Neural cell (in vitro differentiated cells): ENCODE measurements around the gene SLC50A1.

Experiments used
- CTCF ChIP-seq: fragments of 450-650 bp; IDR thresholded peaks from 2 replicates; pipeline ENCODE4 v1.5.1; 2014; ENCODE audit warnings: antibody characterized with exemption, mild to moderate bottlenecking, moderate library complexity; ENCODE audit not compliant: poor library complexity, severe bottlenecking
- EZH2 ChIP-seq: fragments of 200-600, 300-800 bp; shearing (Covaris generic), sonication (generic); IDR thresholded peaks from 2 replicates; pipeline ENCODE4 v1.6.1; 2014; ENCODE audit warnings: antibody characterized with exemption, low read length, borderline replicate concordance, mild to moderate bottlenecking; ENCODE audit not compliant: insufficient read depth, poor library complexity, severe bottlenecking
- POLR2AphosphoS5 ChIP-seq: IDR thresholded peaks from 2 replicates; pipeline ENCODE4 v1.6.1; 2012
- RAD21 ChIP-seq: fragments of 450-650 bp; conservative IDR thresholded peaks from 2 replicates; pipeline ENCODE4 v1.6.1; 2014; ENCODE audit warnings: antibody characterized with exemption, mild to moderate bottlenecking, moderate library complexity
- SMC3 ChIP-seq: fragments of 450-650 bp; conservative IDR thresholded peaks from 2 replicates; pipeline ENCODE4 v1.6.1; 2014; ENCODE audit warnings: antibody characterized with exemption, mild to moderate bottlenecking, moderate library complexity; ENCODE audit not compliant: poor library complexity
- TAF1 ChIP-seq: IDR thresholded peaks from 2 replicates; pipeline ENCODE4 v1.6.1; 2012; ENCODE audit warnings: low read depth

- TF ChIP-seq CTCF: no peak
- no peak for TF ChIP-seq POLR2AphosphoS5
- no peak for TF ChIP-seq EZH2
- no peak for TF ChIP-seq SMC3
- no peak for TF ChIP-seq RAD21
- TF ChIP-seq TAF1: no peak
Measured at GRCh38 chr1:155131285-155131684, 4.4 kb upstream of the SLC50A1 start.
